ENCODE measurements around the gene PLCB3.
A peak's percentile ranks its signal among the peaks of the same experiment; 100 is the strongest.

DNA sequence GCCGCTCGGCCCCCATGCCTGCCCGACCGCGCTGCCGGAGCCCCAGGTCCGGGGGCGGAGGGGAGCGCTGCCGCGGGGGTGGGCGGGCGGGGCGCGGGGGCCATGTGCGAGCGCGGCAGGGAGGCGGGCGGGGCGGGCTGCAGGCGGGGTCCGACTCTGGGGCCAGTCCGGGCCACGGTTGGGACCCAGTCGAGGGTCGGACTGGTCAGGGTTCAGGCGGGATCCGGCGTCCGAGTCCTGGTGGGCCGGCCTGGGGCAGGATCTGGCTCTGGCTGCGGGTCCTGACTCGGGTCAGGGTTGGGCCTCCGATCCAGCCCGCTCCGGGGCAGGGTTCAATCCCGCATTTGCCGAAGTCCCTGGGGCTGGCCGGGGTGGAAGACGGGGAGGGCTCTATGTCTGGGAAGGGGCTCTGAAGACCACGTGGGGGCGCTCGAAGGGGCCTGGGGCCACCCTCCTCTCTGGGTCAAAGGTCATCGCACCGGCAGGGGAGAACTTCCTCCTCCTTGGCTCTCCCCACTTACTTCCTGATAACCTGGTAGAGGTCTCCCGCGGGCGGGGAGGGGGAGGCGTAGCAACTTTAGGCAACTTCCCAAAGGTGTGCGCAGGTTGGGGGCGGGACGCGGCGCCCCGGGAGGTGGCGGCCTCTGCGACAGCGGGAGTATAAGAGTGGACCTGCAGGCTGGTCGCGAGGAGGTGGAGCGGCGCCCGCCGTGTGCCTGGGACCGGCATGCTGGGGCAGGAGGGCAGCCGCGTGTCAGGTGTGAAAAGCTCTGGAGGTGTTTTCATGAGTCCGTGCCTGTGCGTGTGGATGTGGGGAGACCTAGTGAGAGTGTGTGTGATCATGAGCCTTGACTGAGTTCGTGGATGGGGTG is 54.6 kb downstream of the PLCB3 start:
- TF ChIP-seq FOXJ3 (CRISPR knock-in tag; IDR thresholded peaks at IDR 0.05; ENCODE audit: borderline replicate concordance) (no peak), MAFF (IDR thresholded peaks at IDR 0.05; ENCODE audit: low read depth, low read length) (no peak)
- TF ChIP-seq, protein P1, sequence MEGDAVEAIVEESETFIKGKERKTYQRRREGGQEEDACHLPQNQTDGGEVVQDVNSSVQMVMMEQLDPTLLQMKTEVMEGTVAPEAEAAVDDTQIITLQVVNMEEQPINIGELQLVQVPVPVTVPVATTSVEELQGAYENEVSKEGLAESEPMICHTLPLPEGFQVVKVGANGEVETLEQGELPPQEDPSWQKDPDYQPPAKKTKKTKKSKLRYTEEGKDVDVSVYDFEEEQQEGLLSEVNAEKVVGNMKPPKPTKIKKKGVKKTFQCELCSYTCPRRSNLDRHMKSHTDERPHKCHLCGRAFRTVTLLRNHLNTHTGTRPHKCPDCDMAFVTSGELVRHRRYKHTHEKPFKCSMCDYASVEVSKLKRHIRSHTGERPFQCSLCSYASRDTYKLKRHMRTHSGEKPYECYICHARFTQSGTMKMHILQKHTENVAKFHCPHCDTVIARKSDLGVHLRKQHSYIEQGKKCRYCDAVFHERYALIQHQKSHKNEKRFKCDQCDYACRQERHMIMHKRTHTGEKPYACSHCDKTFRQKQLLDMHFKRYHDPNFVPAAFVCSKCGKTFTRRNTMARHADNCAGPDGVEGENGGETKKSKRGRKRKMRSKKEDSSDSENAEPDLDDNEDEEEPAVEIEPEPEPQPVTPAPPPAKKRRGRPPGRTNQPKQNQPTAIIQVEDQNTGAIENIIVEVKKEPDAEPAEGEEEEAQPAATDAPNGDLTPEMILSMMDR (CRISPR knock-in tag; IDR thresholded peaks at IDR 0.05): peak; percentile 90
- TF ChIP-seq, protein P2, sequence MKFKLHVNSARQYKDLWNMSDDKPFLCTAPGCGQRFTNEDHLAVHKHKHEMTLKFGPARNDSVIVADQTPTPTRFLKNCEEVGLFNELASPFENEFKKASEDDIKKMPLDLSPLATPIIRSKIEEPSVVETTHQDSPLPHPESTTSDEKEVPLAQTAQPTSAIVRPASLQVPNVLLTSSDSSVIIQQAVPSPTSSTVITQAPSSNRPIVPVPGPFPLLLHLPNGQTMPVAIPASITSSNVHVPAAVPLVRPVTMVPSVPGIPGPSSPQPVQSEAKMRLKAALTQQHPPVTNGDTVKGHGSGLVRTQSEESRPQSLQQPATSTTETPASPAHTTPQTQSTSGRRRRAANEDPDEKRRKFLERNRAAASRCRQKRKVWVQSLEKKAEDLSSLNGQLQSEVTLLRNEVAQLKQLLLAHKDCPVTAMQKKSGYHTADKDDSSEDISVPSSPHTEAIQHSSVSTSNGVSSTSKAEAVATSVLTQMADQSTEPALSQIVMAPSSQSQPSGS (CRISPR knock-in tag; IDR thresholded peaks at IDR 0.05): no peak; the same call in 1 of the 2 replicates
